LNCAP (cell line): ENCODE results near the gene LPP.

Experiments
- TF ChIP-seq, protein P1 (sequence below): fragments of 450-650 bp; IDR thresholded peaks from 2 replicates; pipeline ENCODE4 v1.5.1; 2017; ENCODE audit warnings: mild to moderate bottlenecking

LPP gene

DNA sequence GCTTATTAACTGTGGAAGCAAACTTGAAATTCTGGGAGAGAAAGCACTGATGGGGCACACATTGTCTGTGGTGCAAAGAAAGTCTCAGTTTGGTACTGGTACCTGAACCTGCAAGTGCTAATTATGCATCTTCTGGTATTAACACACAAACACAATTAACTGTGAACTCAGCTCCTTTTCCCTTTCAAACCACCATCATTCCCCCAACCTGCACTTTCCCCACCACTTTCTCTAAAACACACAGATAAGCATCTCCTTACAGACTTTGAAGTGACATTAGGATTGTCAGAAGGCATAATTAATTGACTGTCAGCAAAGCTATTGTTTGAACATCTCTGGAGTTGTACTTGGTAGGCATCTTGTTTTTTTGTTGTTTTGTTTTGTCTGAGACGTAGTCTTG, 565.6 kb downstream of the LPP start:
- TF ChIP-seq, protein P1, sequence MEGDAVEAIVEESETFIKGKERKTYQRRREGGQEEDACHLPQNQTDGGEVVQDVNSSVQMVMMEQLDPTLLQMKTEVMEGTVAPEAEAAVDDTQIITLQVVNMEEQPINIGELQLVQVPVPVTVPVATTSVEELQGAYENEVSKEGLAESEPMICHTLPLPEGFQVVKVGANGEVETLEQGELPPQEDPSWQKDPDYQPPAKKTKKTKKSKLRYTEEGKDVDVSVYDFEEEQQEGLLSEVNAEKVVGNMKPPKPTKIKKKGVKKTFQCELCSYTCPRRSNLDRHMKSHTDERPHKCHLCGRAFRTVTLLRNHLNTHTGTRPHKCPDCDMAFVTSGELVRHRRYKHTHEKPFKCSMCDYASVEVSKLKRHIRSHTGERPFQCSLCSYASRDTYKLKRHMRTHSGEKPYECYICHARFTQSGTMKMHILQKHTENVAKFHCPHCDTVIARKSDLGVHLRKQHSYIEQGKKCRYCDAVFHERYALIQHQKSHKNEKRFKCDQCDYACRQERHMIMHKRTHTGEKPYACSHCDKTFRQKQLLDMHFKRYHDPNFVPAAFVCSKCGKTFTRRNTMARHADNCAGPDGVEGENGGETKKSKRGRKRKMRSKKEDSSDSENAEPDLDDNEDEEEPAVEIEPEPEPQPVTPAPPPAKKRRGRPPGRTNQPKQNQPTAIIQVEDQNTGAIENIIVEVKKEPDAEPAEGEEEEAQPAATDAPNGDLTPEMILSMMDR, result no peak

DNA sequence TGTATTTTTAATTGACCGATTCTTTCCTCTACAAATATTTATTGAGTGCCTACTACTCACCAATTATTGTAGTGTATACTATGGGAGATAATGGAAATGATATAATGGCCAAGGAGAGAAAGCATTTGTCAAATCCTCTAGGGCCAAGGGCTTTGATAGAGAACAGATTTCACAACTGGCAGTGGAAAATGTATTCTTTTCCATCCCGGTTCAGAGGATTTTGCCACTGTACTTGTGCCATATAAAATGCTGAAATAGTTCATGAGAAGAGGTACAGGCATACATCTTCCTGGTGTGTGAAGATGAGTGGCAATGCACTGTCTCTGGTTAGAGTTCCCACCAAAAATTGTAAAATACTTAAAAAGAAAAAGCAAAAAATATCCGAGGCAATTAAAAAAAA, 566.3 kb downstream of the LPP start:
- TF ChIP-seq, protein P1, result no peak

DNA sequence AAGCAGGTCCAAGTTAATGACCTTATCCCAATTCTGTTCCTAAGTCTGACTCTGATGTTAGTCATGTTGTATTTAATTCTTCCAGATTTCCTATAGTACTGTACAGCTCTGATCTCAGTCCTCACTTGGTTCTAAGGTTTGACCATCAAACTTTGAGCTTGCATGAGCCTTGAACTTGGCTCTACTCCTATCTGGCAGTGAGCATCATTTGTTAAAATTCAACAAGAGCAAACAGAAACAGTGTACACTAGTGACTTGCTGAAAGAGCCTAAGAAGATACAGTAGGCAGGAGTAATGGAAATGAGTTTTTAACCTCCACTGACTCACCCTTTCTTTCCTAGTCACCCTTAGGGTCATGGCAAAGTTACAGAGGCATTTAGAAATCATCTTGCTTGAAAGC, 566.7 kb downstream of the LPP start:
- TF ChIP-seq, protein P1, result no peak

DNA sequence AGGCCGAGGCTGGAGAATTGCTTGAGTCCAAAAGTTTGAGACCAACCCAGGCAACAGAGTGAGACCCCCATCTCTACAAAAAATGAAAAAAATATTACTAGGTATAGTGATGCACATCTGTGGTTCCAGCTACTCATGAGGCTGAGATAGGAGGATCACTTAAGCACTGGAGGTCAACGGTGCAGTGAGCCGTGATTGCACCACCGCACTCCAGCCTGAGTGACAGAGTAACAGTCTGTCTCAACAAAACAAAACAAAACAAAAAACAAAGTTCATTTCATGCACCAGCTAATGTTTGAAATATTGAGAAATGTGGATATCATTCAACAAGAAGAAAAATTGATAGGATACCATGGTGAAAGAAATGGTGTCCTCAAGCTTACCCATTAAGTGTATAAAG, 567.4 kb downstream of the LPP start:
- TF ChIP-seq, protein P1, result no peak

DNA sequence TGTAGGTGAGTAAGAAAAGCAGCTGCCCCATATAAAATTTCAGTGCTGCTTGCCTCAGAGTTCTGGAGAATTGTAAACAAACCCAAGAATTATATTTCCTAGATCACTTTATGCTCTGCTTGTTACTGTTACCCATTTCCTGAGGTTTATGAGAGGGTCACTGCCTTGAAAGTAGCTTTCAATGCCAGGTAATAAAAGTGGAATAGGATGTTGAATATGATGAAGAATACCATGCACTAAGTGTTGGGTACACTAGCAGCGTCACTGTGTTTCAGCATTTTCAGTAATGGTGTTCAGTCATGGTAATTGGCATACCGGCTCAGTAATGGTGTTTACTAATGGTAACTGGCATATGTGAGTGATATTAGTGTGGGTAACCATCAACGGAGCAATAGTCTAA, 568.0 kb downstream of the LPP start:
- TF ChIP-seq, protein P1, result no peak

DNA sequence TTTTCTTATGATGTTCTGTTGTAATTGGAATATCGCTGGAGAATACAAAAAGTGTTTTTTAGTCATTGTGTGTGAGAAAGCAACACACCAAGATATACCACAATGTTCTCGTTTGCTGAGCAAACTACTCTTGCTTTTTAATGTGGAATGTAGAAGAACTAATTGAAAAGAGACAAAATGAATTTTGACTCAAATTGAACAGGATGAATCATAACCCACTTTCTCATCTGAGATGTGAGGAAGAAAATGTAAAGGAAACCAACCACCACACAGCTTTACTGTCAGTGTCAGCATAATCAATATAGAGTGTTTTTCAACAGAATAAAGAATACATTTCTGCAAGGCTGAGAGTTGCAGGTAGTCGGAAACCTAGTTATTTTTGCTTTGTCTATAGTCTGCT, 569.0 kb downstream of the LPP start:
- TF ChIP-seq, protein P1, result no peak

DNA sequence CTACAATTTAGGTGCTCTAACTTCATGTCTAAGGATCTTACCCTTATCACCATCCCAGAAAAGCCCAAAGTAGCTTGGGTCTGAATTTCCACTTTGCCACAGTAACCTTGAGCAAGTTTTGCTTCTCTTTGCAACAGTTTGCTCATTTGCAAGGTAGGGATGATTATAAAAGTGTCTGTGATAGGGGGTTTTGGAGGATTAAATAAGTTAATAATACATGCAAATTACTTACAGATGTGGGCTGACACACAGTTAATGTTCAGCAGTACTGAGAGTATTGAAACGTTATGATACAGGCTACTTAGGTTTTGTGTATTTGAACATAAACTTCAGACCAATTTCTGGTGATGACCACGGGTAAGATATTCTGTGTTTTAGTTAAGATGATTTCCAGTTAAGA, 573.1 kb downstream of the LPP start:
- TF ChIP-seq, protein P1, result no peak

DNA sequence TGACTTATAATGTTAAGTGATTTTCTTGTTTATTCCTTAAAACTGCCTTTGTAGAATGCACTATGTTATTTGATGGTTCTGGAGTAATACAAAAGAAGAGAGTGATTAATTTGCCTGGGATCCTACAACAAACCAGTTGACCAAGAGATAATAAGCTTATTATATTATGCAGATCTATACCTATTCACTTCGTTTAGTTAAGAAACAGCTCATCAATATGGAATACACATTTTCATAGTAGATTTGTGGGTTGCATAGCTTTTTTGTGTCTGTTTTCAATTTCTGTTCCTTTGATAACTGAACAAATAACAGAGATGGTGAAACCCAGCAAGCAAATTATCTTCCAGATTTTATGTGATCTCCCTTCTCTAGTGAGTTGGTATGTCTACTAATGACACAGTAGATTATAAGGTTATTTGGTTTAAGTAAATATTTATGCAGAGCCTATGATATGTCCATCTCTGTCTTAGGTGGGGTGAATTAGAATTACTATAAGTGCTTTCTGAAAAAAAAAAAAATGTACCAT, 574.5 kb downstream of the LPP start:
- TF ChIP-seq, protein P1, result no peak
